Umbilical cord (tissue), 2 donors: ENCODE results near the gene CNST. TPM values are rescaled to one million over a fixed set of nuclear protein-coding genes. Genes with fewer than 3 reads are reported as not detected.
"Not testable (repeated sequence)": the region's sequence is repeated elsewhere in the genome, so short reads cannot be mapped to it uniquely, and the experiment has no call there.

ENCODE experiments used
- DNase-seq: peaks from one replicate; pipeline ENCODE4 v3.0.0-alpha.2; 2015; ENCODE audit warnings: low spot score
- total RNA-seq: library from RNA; depleted of rRNA; stranded (reverse); fragments of >200 nt; gene quantifications from one replicate; pipeline ENCODE4 v1.2.3, GENCODE V29; 2014; ENCODE audit warnings: low replicate concordance; ENCODE audit not compliant: insufficient read depth

Gene CNST
- total RNA-seq, 1 donor from 2014 or later, result 21.2 TPM

GRCh38 chr1:246618240-246618808 is 52.1 kb downstream of the CNST start:
- no peak for DNase-seq

- no peak for DNase-seq
Observed at GRCh38 chr1:246622035-246622652, 55.9 kb downstream of the CNST start.

- DNase-seq, result no peak
Observed at GRCh38 chr1:246624091-246624490, 57.8 kb downstream of the CNST start.

- no peak for DNase-seq
Observed at GRCh38 chr1:246629030-246629429, 62.8 kb downstream of the CNST start.

GRCh38 chr1:246629976-246630375 is 63.7 kb downstream of the CNST start:
- no peak for DNase-seq

GRCh38 chr1:246631426-246631825 is 65.2 kb downstream of the CNST start:
- peak; percentile 12 for DNase-seq

- DNase-seq, result peak; percentile 76
Observed at GRCh38 chr1:246632281-246633168, 66.3 kb downstream of the CNST start.

GRCh38 chr1:246634659-246635058 is 68.4 kb downstream of the CNST start:
- DNase-seq, result not testable (repeated sequence)

- peak; percentile 81 for DNase-seq
Observed at GRCh38 chr1:246638941-246639655, 72.8 kb downstream of the CNST start.

- no peak for DNase-seq
Observed at GRCh38 chr1:246639732-246640131, 73.5 kb downstream of the CNST start.

- no peak for DNase-seq
Observed at GRCh38 chr1:246640747-246641146, 74.5 kb downstream of the CNST start.

- DNase-seq, result peak; percentile 63
Observed at GRCh38 chr1:246641394-246641793, 75.1 kb downstream of the CNST start.

- DNase-seq, result no peak
Observed at GRCh38 chr1:246642719-246643118, 76.5 kb downstream of the CNST start.

GRCh38 chr1:246647113-246647512 is 80.9 kb downstream of the CNST start:
- peak; percentile 78 for DNase-seq

GRCh38 chr1:246647513-246647912 is 81.3 kb downstream of the CNST start:
- DNase-seq, result peak; percentile 34

GRCh38 chr1:246651012-246651695 is 84.9 kb downstream of the CNST start:
- DNase-seq, result no peak

- DNase-seq, result no peak
Observed at GRCh38 chr1:246658567-246658966, 92.3 kb downstream of the CNST start.

- DNase-seq, result no peak
Observed at GRCh38 chr1:246659594-246660140, 93.4 kb downstream of the CNST start.

GRCh38 chr1:246661451-246661850 is 95.2 kb downstream of the CNST start:
- DNase-seq, result no peak

GRCh38 chr1:246667773-246668172 is 101.5 kb downstream of the CNST start:
- no peak for DNase-seq

GRCh38 chr1:246669659-246670058 is 103.4 kb downstream of the CNST start:
- no peak for DNase-seq
